OCI-LY3 (cell line): Measurements from ENCODE around the gene IL18.

Source experiments
- H2AFZ ChIP-seq: fragments of 200-600, 300-600 bp; shearing (Covaris generic); 2 replicates; pipeline ENCODE4 v1.6.0; 2014; ENCODE audit warnings: antibody characterized with exemption, low read depth, low read length
- H3K27ac ChIP-seq: fragments of 200-600, 300-600 bp; sonication (generic); 2 replicates; pipeline ENCODE4 v1.5.1; 2014; ENCODE audit warnings: mild to moderate bottlenecking, low read length, moderate library complexity, mixed read lengths
- H3K27me3 ChIP-seq: fragments of 200-600, 300-600 bp; sonication (generic); 2 replicates; pipeline ENCODE4 v1.6.1; 2014; ENCODE audit warnings: low read depth, low read length, mixed read lengths
- H3K36me3 ChIP-seq: fragments of 200-600, 300-600 bp; sonication (generic); replicated peaks from 2 replicates; pipeline ENCODE3; 2014; ENCODE audit warnings: low read depth, low read length, mixed read lengths
- H3K4me1 ChIP-seq: fragments of 300-600, 200-600 bp; sonication (generic); 2 replicates; pipeline ENCODE4 v1.6.1; 2014; ENCODE audit warnings: low read length, mixed read lengths
- H3K4me2 ChIP-seq: fragments of 200-600, 300-600 bp; sonication (generic); 2 replicates; pipeline ENCODE4 v1.6.1; 2014; ENCODE audit warnings: low read length, mixed read lengths
- H3K4me3 ChIP-seq: fragments of 300-600, 200-600 bp; sonication (generic); 2 replicates; pipeline ENCODE4 v1.5.1; 2014; ENCODE audit warnings: antibody characterized with exemption, mild to moderate bottlenecking, low read length, moderate library complexity
- H3K79me2 ChIP-seq: fragments of 300-600, 200-600 bp; shearing (Covaris generic); 2 replicates; pipeline ENCODE4 v1.6.1; 2014; ENCODE audit warnings: mild to moderate bottlenecking, low read length, mixed read lengths
- H3K9ac ChIP-seq: fragments of 300-600, 200-600 bp; shearing (Covaris generic); 2 replicates; pipeline ENCODE4 v1.6.0; 2014; ENCODE audit warnings: mild to moderate bottlenecking, low read length, moderate library complexity
- H3K9me3 ChIP-seq: fragments of 200-600, 300-600 bp; shearing (Covaris generic); 2 replicates; pipeline ENCODE4 v1.6.1; 2014; ENCODE audit warnings: low read length, mixed read lengths; ENCODE audit not compliant: insufficient read depth
- H4K20me1 ChIP-seq: fragments of 200-600, 300-600 bp; sonication (generic); 2 replicates; pipeline ENCODE4 v1.6.1; 2016; ENCODE audit warnings: low read length, mixed read lengths; ENCODE audit not compliant: insufficient read depth
- EZH2phosphoT487 ChIP-seq: fragments of 200-600 bp; shearing (Covaris generic); IDR thresholded peaks from 2 replicates; pipeline ENCODE4 v1.6.1; 2018; ENCODE audit warnings: antibody characterized with exemption, mixed run types, low read depth
- TF ChIP-seq, protein P1 (sequence below): fragments of 200-600, 300-600 bp; sonication (generic); IDR thresholded peaks from 2 replicates; pipeline ENCODE4 v1.5.1; 2014; ENCODE audit warnings: antibody characterized with exemption, low read length, low read depth

IL18 gene

GRCh38 chr11:112161012-112161411 lies 2.9 kb downstream of the IL18 start:
- no peaks in the 10 kb centered on the region for H3K36me3 ChIP-seq
- no peaks in the 10 kb centered on the region for H4K20me1 ChIP-seq
- H3K27ac ChIP-seq, result no peak overlapping the region
- H3K9me3 ChIP-seq, result no peaks in the 10 kb centered on the region
- H3K79me2 ChIP-seq, result no peaks in the 10 kb centered on the region
- no peaks in the 10 kb centered on the region for H3K27me3 ChIP-seq
- peaks cover 17% of the 10 kb centered on the region for H3K4me1 ChIP-seq
- H3K4me2 ChIP-seq, result no peak overlapping the region
- TF ChIP-seq, protein P1, sequence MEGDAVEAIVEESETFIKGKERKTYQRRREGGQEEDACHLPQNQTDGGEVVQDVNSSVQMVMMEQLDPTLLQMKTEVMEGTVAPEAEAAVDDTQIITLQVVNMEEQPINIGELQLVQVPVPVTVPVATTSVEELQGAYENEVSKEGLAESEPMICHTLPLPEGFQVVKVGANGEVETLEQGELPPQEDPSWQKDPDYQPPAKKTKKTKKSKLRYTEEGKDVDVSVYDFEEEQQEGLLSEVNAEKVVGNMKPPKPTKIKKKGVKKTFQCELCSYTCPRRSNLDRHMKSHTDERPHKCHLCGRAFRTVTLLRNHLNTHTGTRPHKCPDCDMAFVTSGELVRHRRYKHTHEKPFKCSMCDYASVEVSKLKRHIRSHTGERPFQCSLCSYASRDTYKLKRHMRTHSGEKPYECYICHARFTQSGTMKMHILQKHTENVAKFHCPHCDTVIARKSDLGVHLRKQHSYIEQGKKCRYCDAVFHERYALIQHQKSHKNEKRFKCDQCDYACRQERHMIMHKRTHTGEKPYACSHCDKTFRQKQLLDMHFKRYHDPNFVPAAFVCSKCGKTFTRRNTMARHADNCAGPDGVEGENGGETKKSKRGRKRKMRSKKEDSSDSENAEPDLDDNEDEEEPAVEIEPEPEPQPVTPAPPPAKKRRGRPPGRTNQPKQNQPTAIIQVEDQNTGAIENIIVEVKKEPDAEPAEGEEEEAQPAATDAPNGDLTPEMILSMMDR, result no peak
- TF ChIP-seq EZH2phosphoT487, result no peak
- no peak overlapping the region for H3K9ac ChIP-seq
- H2AFZ ChIP-seq, result no peak overlapping the region
- no peak overlapping the region for H3K4me3 ChIP-seq

DNA sequence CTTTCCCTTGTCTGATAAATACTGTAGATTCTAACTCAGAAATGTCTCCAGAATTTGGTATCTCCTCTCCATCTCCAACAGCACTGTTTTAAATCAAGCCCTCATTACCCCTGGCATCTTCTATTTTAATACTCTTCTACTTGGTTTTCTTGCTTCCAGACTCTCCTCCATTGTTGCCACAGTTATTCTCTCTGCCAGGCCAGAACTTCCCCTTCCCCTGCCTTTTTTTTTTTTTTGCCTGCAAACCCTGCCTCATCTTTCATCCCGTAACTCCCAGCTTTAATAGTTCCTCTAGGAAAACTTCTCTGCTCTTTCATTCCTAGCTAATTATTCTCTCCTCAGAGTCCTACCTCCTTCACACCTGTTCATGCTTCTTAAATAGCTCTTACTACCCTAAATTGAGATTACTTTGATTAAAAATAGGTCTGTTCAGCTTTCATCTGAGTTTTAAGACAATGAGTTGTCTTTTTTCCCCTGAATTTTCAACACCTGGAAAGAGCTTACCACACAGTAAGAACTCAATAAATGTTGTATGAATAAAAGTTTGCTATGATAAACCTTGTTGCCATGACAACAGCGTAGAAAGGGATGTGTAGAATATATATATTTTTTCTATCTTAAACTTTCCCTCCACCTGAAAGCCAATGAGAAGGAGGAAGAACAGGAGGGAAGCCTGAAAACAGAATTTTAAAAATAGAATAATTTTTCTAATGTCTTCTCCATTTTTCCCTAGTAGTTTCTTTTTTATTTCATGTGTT lies 3.6 kb downstream of the IL18 start:
- no peak for TF ChIP-seq EZH2phosphoT487
- TF ChIP-seq, protein P1, result no peak
- H2AFZ ChIP-seq, result no peak overlapping the region
- no peaks in the 10 kb centered on the region for H3K9me3 ChIP-seq
- peaks cover 17% of the 10 kb centered on the region for H3K4me1 ChIP-seq
- H3K27ac ChIP-seq, result no peak overlapping the region
- H3K36me3 ChIP-seq, result no peaks in the 10 kb centered on the region
- no peak overlapping the region for H3K4me3 ChIP-seq
- H3K79me2 ChIP-seq, result no peaks in the 10 kb centered on the region
- H3K27me3 ChIP-seq, result no peaks in the 10 kb centered on the region
- no peaks in the 10 kb centered on the region for H4K20me1 ChIP-seq
- peak overlapping the region; percentile 83; the same call in 1 of the 2 replicates for H3K4me2 ChIP-seq
- H3K9ac ChIP-seq, result no peak overlapping the region

DNA sequence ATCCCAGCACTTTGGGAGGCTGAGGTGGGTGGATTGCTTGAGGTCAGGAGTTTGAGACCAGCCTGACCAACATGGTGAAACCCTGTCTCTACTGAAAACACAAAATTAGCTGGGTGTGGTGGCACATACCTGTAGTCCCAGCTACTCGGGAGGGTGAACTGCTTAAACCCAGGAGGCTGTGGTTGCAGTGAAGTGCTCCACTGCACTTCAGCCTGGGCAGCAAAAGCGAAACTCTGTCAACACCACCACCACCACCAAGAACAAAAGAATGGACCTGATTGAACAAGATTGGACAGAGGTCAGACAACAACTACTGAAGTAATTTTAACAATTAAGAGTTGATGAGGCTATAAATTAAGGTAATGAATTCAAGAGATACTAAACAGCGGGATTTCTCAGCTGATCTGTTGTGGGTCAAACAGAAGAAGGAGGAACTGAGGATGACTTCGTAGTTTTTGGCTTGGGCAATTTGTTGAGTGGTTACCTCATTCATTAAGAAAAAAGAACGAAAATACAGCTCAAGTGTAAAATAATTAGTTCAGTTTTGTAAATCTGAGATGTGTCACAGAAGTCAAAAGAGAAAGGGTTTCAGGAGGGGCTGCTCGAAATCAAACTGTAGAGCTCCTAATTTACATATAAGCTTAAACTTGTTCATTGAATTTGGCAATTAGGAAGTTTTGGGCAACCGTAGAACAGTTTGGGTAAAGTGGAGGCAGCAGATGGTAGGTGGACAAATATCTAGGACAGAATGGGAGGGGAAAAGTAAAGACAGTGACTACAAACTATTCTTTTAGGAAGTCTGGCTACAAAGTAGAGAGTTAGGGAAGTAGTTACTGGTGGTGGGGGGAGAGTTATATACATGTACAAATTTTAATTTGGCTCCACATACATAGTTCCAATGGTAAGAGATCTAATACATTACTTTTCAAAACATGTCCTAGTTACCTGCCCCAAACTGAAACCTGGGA lies 4.5 kb downstream of the IL18 start:
- Histone ChIP-seq H2AFZ (peak overlapping the region; percentile 82), H3K4me1 (peaks cover 17% of the 10 kb centered on the region), H3K79me2 (no peaks in the 10 kb centered on the region), H3K4me2 (peak overlapping the region; percentile 83), H3K36me3 (no peaks in the 10 kb centered on the region), H3K4me3 (peak overlapping the region; percentile 57), H3K27ac (no peak overlapping the region), H3K9ac (peak overlapping the region; percentile 13; the same call in 1 of the 2 replicates), H4K20me1 (no peaks in the 10 kb centered on the region), H3K27me3 (no peaks in the 10 kb centered on the region), H3K9me3 (no peaks in the 10 kb centered on the region)
- TF ChIP-seq, protein P1, result no peak
- no peak for TF ChIP-seq EZH2phosphoT487
